Choroid plexus epithelial cell (primary cell): ENCODE results near the gene ZEB2.

Experiments
- DNase-seq: peaks from one replicate; pipeline ENCODE4 v3.0.0-alpha.2; 2010; ENCODE audit warnings: low read depth
- H3K4me3 ChIP-seq: 2 replicates; pipeline ENCODE4 v1.5.1; 2011; ENCODE audit warnings: low read depth, mild to moderate bottlenecking, control low read depth, low read length, moderate library complexity
- CTCF ChIP-seq: conservative IDR thresholded peaks from 2 replicates; pipeline ENCODE4 v1.5.1; 2011; ENCODE audit warnings: low read depth, mild to moderate bottlenecking, control low read depth, inconsistent platforms, low read length, moderate library complexity

The ZEB2 gene

GRCh38 chr2:144522897-144523595 is 3.1 kb upstream of the ZEB2 start:
- no peak for TF ChIP-seq CTCF
- peak overlapping the region; percentile 64 for H3K4me3 ChIP-seq
- DNase-seq = no peak

- TF ChIP-seq CTCF = no peak
- no peak for DNase-seq
- H3K4me3 ChIP-seq = peak overlapping the region; percentile 64
These were observed 2.4 kb upstream of the ZEB2 start for GRCh38 chr2:144522176-144522896.

GRCh38 chr2:144521686-144522085 is 1.8 kb upstream of the ZEB2 start:
- peak overlapping the region; percentile 37 for H3K4me3 ChIP-seq
- no peak for TF ChIP-seq CTCF
- no peak for DNase-seq

- no peak for TF ChIP-seq CTCF
- DNase-seq = peak; percentile 95
- peak overlapping the region; percentile 88 for H3K4me3 ChIP-seq
These were observed 1.0 kb upstream of the ZEB2 start for GRCh38 chr2:144520756-144521487.

GRCh38 chr2:144519597-144519933 is 354 bp downstream of the ZEB2 start:
- no peak for DNase-seq
- H3K4me3 ChIP-seq = peak overlapping the region; percentile 88
- no peak for TF ChIP-seq CTCF

- DNase-seq = no peak
- H3K4me3 ChIP-seq = peak overlapping the region; percentile 88
- TF ChIP-seq CTCF = no peak
These were observed 947 bp downstream of the ZEB2 start for GRCh38 chr2:144518748-144519596.
